ENCODE measurements around the gene STRBP. TPM values are rescaled to one million over a fixed set of nuclear protein-coding genes. Genes with fewer than 3 reads are reported as not detected.

The STRBP gene
- total and polyA plus RNA-seq, 3 donors from 2014 or later, result 47.8 to 102 (median 66.5) TPM

- H3K27me3 ChIP-seq, result no peaks in the 10 kb centered on the region
- no peaks in the 10 kb centered on the region for H3K9me3 ChIP-seq
- TF ChIP-seq CTCF (IDR thresholded peaks at IDR 0.05), result no peak
- no peak for TF ChIP-seq POLR2A (IDR thresholded peaks at IDR 0.05)
- DNase-seq, result no peak
- H3K4me3 ChIP-seq, result no peak overlapping the region
- no peak overlapping the region for H3K27ac ChIP-seq
- H3K4me1 ChIP-seq, result no peaks in the 10 kb centered on the region
- intact Hi-C loops (cut with DNase I; ENCODE audit: low total_unique reads), result no loop called here
- no peaks in the 10 kb centered on the region for H3K36me3 ChIP-seq (ENCODE audit: low read depth, missing control alignments)
- WGBS, 2 donors, result 79 to 93% methylated on average over 4 of the region's 4 CpGs
These were observed 42.4 kb downstream of the STRBP start for GRCh38 chr9:123225995-123226394.

GRCh38 chr9:123225374-123225813, 43.0 kb downstream of the STRBP start:
- Histone ChIP-seq H3K27ac (no peak overlapping the region), H3K4me3 (no peak overlapping the region), H3K27me3 (no peaks in the 10 kb centered on the region), H3K9me3 (no peaks in the 10 kb centered on the region), H3K36me3 (ENCODE audit: low read depth, missing control alignments) (no peaks in the 10 kb centered on the region), H3K4me1 (no peaks in the 10 kb centered on the region)
- intact Hi-C loops (cut with DNase I; ENCODE audit: low total_unique reads), result no loop called here
- 47 to 58% methylated on average over 4 of the region's 4 CpGs for WGBS, 2 donors
- DNase-seq, result peak; percentile 58
- no peak for TF ChIP-seq POLR2A (IDR thresholded peaks at IDR 0.05)
- TF ChIP-seq CTCF (IDR thresholded peaks at IDR 0.05), result peak in 1 of 3 experiments; percentile 28

DNA sequence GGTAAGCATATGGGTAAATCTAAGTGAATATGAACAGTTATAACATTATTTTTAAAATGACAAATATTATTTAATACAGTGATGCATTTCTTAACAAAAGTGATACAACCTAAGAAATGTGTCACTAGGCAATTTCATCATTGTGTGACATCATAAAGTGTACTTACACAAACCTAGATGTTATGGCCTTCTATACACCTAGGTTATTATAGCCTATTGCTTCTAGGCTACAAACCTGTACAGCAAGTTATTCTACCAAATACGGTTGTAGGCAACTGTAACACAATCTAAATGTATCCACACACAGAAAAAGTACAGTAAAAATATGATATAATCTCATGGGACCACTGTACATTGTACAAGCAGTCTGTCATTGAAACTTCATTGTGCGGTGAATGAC, 48.3 kb downstream of the STRBP start:
- Histone ChIP-seq H3K27me3 (no peaks in the 10 kb centered on the region), H3K36me3 (ENCODE audit: low read depth, missing control alignments) (no peaks in the 10 kb centered on the region), H3K9me3 (no peaks in the 10 kb centered on the region), H3K4me1 (no peaks in the 10 kb centered on the region), H3K4me3 (no peak overlapping the region), H3K27ac (no peak overlapping the region)
- TF ChIP-seq CTCF (IDR thresholded peaks at IDR 0.05), result no peak
- no peak for TF ChIP-seq POLR2A (IDR thresholded peaks at IDR 0.05)
- intact Hi-C loops (cut with DNase I; ENCODE audit: low total_unique reads), result no loop called here
- DNase-seq, result no peak
- WGBS, 2 donors, result 75 to 81% methylated on average over 2 of the region's 2 CpGs

GRCh38 chr9:123218831-123219230, 49.6 kb downstream of the STRBP start:
- intact Hi-C loops (cut with DNase I; ENCODE audit: low total_unique reads), result no loop called here
- H3K9me3 ChIP-seq, result no peaks in the 10 kb centered on the region
- H3K36me3 ChIP-seq (ENCODE audit: low read depth, missing control alignments), result no peaks in the 10 kb centered on the region
- H3K27me3 ChIP-seq, result no peaks in the 10 kb centered on the region
- H3K27ac ChIP-seq, result no peak overlapping the region
- no peaks in the 10 kb centered on the region for H3K4me1 ChIP-seq
- no peak for DNase-seq
- WGBS, 2 donors, result 68 to 80% methylated on average over 3 of the region's 3 CpGs
- TF ChIP-seq POLR2A (IDR thresholded peaks at IDR 0.05), result no peak
- no peak for TF ChIP-seq CTCF (IDR thresholded peaks at IDR 0.05)
- no peak overlapping the region for H3K4me3 ChIP-seq

DNA sequence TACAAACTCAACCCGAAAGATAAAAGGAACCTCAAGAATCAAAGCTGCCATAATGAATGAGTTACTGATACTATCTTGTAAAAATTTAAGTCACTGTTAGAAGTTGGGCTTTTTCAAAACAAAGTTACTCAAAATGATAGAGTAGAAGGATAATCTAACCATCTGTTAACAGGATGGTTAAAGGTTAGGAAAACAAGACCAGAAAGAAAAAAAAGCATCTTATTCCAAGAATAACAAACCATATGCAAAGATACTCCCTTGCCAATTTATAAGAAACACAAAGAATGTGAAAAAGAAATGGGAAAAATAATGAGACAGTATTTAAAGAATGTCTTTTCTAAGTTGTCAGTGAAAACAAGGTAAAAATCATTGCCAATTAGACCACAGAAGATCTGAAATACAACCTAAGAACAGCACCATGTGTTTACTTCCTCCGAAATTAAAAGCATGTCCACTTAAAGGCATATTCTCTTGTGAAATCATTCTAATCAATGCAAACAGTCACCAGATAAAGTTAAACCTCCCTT, 51.2 kb downstream of the STRBP start:
- DNase-seq, result no peak
- Histone ChIP-seq H3K9me3 (no peaks in the 10 kb centered on the region), H3K36me3 (ENCODE audit: low read depth, missing control alignments) (no peaks in the 10 kb centered on the region), H3K4me1 (no peaks in the 10 kb centered on the region), H3K4me3 (no peak overlapping the region), H3K27me3 (no peaks in the 10 kb centered on the region), H3K27ac (no peak overlapping the region)
- TF ChIP-seq CTCF (IDR thresholded peaks at IDR 0.05) (no peak), POLR2A (IDR thresholded peaks at IDR 0.05) (no peak)
- intact Hi-C loops (cut with DNase I; ENCODE audit: low total_unique reads), result no loop called here
- WGBS, 2 donors, result 63 to 71% methylated on average over 2 of the region's 2 CpGs

All from testis (tissue), 3 donors.